Non-pigmented ciliary epithelial cell (primary cell): ENCODE measurements around the gene GJB3.
A peak's percentile ranks its signal among the peaks of the same experiment; 100 is the strongest.
"Not testable (repeated sequence)": the region's sequence is repeated elsewhere in the genome, so short reads cannot be mapped to it uniquely, and the experiment has no call there.

Experiments used
- DNase-seq: peaks from one replicate; pipeline ENCODE4 v3.0.0-alpha.2; 2010; ENCODE audit warnings: low read depth

Gene GJB3

GRCh38 chr1:34781071-34781843 lies at the start of gene GJB3:
TSS of gene GJB3 (plus strand) at chr1:34781214. CDS start at chr1:34784763, 3,549 bp downstream.
- no peak for DNase-seq

- not testable (repeated sequence) for DNase-seq
These were observed 48.2 kb upstream of the GJB3 start for GRCh38 chr1:34732831-34733230.

GRCh38 chr1:34736692-34737091 lies 44.3 kb upstream of the GJB3 start:
- no peak for DNase-seq

GRCh38 chr1:34737236-34737635 lies 43.8 kb upstream of the GJB3 start:
- not testable (repeated sequence) for DNase-seq

GRCh38 chr1:34739613-34740012 lies 41.4 kb upstream of the GJB3 start:
- no peak for DNase-seq

GRCh38 chr1:34740161-34740868 lies 40.7 kb upstream of the GJB3 start:
- DNase-seq = no peak

GRCh38 chr1:34742667-34743270 lies 38.2 kb upstream of the GJB3 start:
- DNase-seq = peak; percentile 8

GRCh38 chr1:34743775-34744174 lies 37.2 kb upstream of the GJB3 start:
- no peak for DNase-seq

- DNase-seq = no peak
These were observed 36.2 kb upstream of the GJB3 start for GRCh38 chr1:34744851-34745250.

- no peak for DNase-seq
These were observed 35.3 kb upstream of the GJB3 start for GRCh38 chr1:34745666-34746065.

- no peak for DNase-seq
These were observed 34.9 kb upstream of the GJB3 start for GRCh38 chr1:34746101-34746500.

- no peak for DNase-seq
These were observed 34.0 kb upstream of the GJB3 start for GRCh38 chr1:34746785-34747637.

- DNase-seq = no peak
These were observed 33.4 kb upstream of the GJB3 start for GRCh38 chr1:34747638-34747941.

- no peak for DNase-seq
These were observed 31.0 kb upstream of the GJB3 start for GRCh38 chr1:34749992-34750391.

- no peak for DNase-seq
These were observed 30.4 kb upstream of the GJB3 start for GRCh38 chr1:34750610-34751009.

- DNase-seq = no peak
These were observed 27.9 kb upstream of the GJB3 start for GRCh38 chr1:34753163-34753562.

- DNase-seq = no peak
These were observed 25.9 kb upstream of the GJB3 start, which contains the start of gene GJB5 for GRCh38 chr1:34754964-34755637. TSS of gene GJB5 (plus strand) at chr1:34755047. CDS start at chr1:34757331, 2,284 bp downstream.

GRCh38 chr1:34755961-34756360 lies 25.1 kb upstream of the GJB3 start:
- DNase-seq = no peak

- DNase-seq = no peak
These were observed 23.6 kb upstream of the GJB3 start for GRCh38 chr1:34757386-34757785.

GRCh38 chr1:34758751-34759150 lies 22.3 kb upstream of the GJB3 start:
- DNase-seq = no peak

GRCh38 chr1:34759503-34760357 lies 21.3 kb upstream of the GJB3 start, which contains the start of gene GJB4:
TSS of gene GJB4 (plus strand) at chr1:34759740. CDS start at chr1:34761255, 1,515 bp downstream.
- DNase-seq = no peak
